Measurements from ENCODE around the gene EYS. TPM values are rescaled to one million over a fixed set of nuclear protein-coding genes. Genes with fewer than 3 reads are reported as not detected.
A peak's percentile ranks its signal among the peaks of the same experiment; 100 is the strongest.

The EYS gene
- total and polyA plus RNA-seq, 9 of the 15 experiments (the other 6 are each of a cell fraction or from before 2014, with no cell fraction given), result 0.03 to 0.36 (median 0.10) TPM; not detected in 2

DNA sequence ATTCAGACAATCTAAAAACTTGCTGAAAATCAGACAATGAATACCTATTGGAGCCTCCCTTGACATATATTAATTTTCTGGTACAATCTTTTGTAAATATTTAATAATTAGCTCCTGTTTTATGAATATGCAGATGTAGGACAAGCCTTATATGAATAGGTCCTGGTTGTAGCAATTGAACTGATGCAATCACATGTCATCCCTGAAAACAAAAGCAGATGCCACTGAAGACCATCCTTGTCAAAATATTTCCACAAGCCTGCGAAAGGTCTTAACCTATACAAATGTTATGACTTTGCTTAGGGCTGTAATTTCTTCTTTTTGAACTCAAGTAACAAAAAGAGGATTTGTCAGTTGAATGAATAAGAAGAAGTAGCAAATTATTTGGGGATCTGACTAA, 722.1 kb downstream of the EYS start:
- no peak overlapping the region for H3K9ac ChIP-seq (ENCODE audit: insufficient read depth in 1 of 2, low read depth in 2 of 2, low read length in 2 of 2)
- H3K4me3 ChIP-seq, result no peak overlapping the region
- ChIA-PET CTCF (ENCODE audit: low intra/inter-chr PET ratio) (no interaction called here), POLR2A (no interaction called here)
- DNase-seq (ENCODE audit: extremely low read depth in 1 of 4, low spot score in 3 of 4) (no peak), ATAC-seq (no peak), FAIRE-seq (no peak)
- no peaks in the 10 kb centered on the region for H3K36me3 ChIP-seq (ENCODE audit: control insufficient read depth, insufficient read depth, low read length)
- H3K4me2 ChIP-seq (ENCODE audit: insufficient read depth, low read length), result no peak overlapping the region
- H4K20me1 ChIP-seq (replicated peaks; ENCODE audit: control insufficient read depth, insufficient read depth, low read length), result no peaks in the 10 kb centered on the region
- 14% methylated on average over 1 of the region's 1 CpG for WGBS (ENCODE audit: insufficient coverage, low coverage, missing lambda C conversion rate)
- TF ChIP-seq SRF (CRISPR knock-in tag; IDR thresholded peaks at IDR 0.05) (no peak), SUPT5H (IDR thresholded peaks at IDR 0.05) (no peak), ZNF232 (CRISPR knock-in tag; IDR thresholded peaks at IDR 0.05) (no peak), SP1 (CRISPR knock-in tag; IDR thresholded peaks at IDR 0.05) (no peak), ILF3 (IDR thresholded peaks at IDR 0.05; ENCODE audit: borderline replicate concordance) (no peak), CEBPG (CRISPR knock-in tag; IDR thresholded peaks at IDR 0.05) (no peak), CEBPG (tag; conservative IDR thresholded peaks at IDR 0.05 in 1 of 2, IDR thresholded peaks at IDR 0.05 in 1 of 2) (peak in 1 of 2 experiments; percentile 40; a peak in 1 of 4 replicates), ETV6 (IDR thresholded peaks at IDR 0.05; ENCODE audit: borderline replicate concordance in 1 of 2, low read depth in 2 of 2, low read length in 1 of 2) (no peak), ETV6 (CRISPR knock-in tag; IDR thresholded peaks at IDR 0.05; ENCODE audit: borderline replicate concordance) (no peak)
- TF ChIP-seq, protein P1, sequence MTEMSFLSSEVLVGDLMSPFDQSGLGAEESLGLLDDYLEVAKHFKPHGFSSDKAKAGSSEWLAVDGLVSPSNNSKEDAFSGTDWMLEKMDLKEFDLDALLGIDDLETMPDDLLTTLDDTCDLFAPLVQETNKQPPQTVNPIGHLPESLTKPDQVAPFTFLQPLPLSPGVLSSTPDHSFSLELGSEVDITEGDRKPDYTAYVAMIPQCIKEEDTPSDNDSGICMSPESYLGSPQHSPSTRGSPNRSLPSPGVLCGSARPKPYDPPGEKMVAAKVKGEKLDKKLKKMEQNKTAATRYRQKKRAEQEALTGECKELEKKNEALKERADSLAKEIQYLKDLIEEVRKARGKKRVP (CRISPR knock-in tag; IDR thresholded peaks at IDR 0.05), result peak; percentile 55; the same call in 1 of the 2 replicates
- TF ChIP-seq, protein P2, sequence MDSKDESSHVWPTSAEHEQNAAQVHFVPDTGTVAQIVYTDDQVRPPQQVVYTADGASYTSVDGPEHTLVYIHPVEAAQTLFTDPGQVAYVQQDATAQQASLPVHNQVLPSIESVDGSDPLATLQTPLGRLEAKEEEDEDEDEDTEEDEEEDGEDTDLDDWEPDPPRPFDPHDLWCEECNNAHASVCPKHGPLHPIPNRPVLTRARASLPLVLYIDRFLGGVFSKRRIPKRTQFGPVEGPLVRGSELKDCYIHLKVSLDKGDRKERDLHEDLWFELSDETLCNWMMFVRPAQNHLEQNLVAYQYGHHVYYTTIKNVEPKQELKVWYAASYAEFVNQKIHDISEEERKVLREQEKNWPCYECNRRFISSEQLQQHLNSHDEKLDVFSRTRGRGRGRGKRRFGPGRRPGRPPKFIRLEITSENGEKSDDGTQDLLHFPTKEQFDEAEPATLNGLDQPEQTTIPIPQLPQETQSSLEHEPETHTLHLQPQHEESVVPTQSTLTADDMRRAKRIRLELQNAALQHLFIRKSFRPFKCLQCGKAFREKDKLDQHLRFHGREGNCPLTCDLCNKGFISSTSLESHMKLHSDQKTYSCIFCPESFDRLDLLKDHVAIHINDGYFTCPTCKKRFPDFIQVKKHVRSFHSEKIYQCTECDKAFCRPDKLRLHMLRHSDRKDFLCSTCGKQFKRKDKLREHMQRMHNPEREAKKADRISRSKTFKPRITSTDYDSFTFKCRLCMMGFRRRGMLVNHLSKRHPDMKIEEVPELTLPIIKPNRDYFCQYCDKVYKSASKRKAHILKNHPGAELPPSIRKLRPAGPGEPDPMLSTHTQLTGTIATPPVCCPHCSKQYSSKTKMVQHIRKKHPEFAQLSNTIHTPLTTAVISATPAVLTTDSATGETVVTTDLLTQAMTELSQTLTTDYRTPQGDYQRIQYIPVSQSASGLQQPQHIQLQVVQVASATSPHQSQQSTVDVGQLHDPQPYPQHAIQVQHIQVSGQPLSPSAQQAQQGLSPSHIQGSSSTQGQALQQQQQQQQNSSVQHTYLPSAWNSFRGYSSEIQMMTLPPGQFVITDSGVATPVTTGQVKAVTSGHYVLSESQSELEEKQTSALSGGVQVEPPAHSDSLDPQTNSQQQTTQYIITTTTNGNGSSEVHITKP (IDR thresholded peaks at IDR 0.05; ENCODE audit: partially characterized antibody), result no peak
- TF ChIP-seq, protein P3, sequence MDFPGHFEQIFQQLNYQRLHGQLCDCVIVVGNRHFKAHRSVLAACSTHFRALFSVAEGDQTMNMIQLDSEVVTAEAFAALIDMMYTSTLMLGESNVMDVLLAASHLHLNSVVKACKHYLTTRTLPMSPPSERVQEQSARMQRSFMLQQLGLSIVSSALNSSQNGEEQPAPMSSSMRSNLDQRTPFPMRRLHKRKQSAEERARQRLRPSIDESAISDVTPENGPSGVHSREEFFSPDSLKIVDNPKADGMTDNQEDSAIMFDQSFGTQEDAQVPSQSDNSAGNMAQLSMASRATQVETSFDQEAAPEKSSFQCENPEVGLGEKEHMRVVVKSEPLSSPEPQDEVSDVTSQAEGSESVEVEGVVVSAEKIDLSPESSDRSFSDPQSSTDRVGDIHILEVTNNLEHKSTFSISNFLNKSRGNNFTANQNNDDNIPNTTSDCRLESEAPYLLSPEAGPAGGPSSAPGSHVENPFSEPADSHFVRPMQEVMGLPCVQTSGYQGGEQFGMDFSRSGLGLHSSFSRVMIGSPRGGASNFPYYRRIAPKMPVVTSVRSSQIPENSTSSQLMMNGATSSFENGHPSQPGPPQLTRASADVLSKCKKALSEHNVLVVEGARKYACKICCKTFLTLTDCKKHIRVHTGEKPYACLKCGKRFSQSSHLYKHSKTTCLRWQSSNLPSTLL (IDR thresholded peaks at IDR 0.05), result no peak
- H3K9me3 ChIP-seq (replicated peaks; ENCODE audit: control insufficient read depth, insufficient read depth, low read depth, low read length), result no peaks in the 10 kb centered on the region
- in situ Hi-C loops (cut with MboI), result no loop called here
- H3K27ac ChIP-seq (ENCODE audit: extremely low read depth, low read depth, low read length), result no peak overlapping the region
- BruUV-seq (replicated peaks), result no TSS peak
- no peaks in the 10 kb centered on the region for H3K27me3 ChIP-seq (ENCODE audit: control insufficient read depth in 2 of 2, insufficient read depth in 2 of 2, low read length in 2 of 2)
- no peaks in the 10 kb centered on the region for H3K9me1 ChIP-seq (ENCODE audit: control insufficient read depth, insufficient read depth, low read length)
- no peaks in the 10 kb centered on the region for H3K79me2 ChIP-seq (ENCODE audit: control insufficient read depth, insufficient read depth, low read length)
- H3K4me1 ChIP-seq (replicated peaks in 1 of 2; ENCODE audit: control insufficient read depth in 2 of 2, insufficient read depth in 2 of 2, low read length in 2 of 2), result no peaks in the 10 kb centered on the region
- H2AFZ ChIP-seq (ENCODE audit: low read depth, low read length), result no peak overlapping the region
- intact Hi-C loops (cut with micrococcal nuclease), result no loop called here
